G401.6 (cell line): ENCODE results near the gene CRY2.

Source experiments
- FAIRE-seq: peaks from 2 replicates; lab custom pipeline; 2012; peaks lifted over from hg19 to GRCh38; lab: Jason Lieb, UNC

The CRY2 gene

GRCh38 chr11:45848654-45849081 is 1.4 kb downstream of the CRY2 start:
- FAIRE-seq: no peak

GRCh38 chr11:45850446-45850845 is 3.2 kb downstream of the CRY2 start:
- FAIRE-seq: no peak

- FAIRE-seq: no peak
Observed at GRCh38 chr11:45851228-45851627, 4.0 kb downstream of the CRY2 start.

GRCh38 chr11:45852018-45852711 is 4.9 kb downstream of the CRY2 start:
- no peak for FAIRE-seq

GRCh38 chr11:45852712-45853101 is 5.4 kb downstream of the CRY2 start:
- FAIRE-seq: no peak

- no peak for FAIRE-seq
Observed at GRCh38 chr11:45853332-45854219, 6.3 kb downstream of the CRY2 start.

- no peak for FAIRE-seq
Observed at GRCh38 chr11:45855308-45855707, 8.0 kb downstream of the CRY2 start.

- FAIRE-seq: no peak
Observed at GRCh38 chr11:45856044-45856468, 8.8 kb downstream of the CRY2 start.

- FAIRE-seq: no peak
Observed at GRCh38 chr11:45857961-45858474, 10.7 kb downstream of the CRY2 start.

GRCh38 chr11:45858751-45859398 is 11.6 kb downstream of the CRY2 start:
- no peak for FAIRE-seq

GRCh38 chr11:45859661-45860140 is 12.4 kb downstream of the CRY2 start:
- no peak for FAIRE-seq

GRCh38 chr11:45860348-45860747 is 13.1 kb downstream of the CRY2 start:
- FAIRE-seq: no peak

- no peak for FAIRE-seq
Observed at GRCh38 chr11:45860764-45861510, 13.7 kb downstream of the CRY2 start.

GRCh38 chr11:45864041-45864440 is 16.8 kb downstream of the CRY2 start:
- FAIRE-seq: no peak

GRCh38 chr11:45869551-45869950 is 22.3 kb downstream of the CRY2 start:
- FAIRE-seq: no peak

- no peak for FAIRE-seq
Observed at GRCh38 chr11:45870706-45871105, 23.4 kb downstream of the CRY2 start.

GRCh38 chr11:45871638-45872037 is 24.4 kb downstream of the CRY2 start:
- FAIRE-seq: no peak

GRCh38 chr11:45872651-45873356 is 25.5 kb downstream of the CRY2 start:
- no peak for FAIRE-seq

GRCh38 chr11:45876401-45876800 is 29.1 kb downstream of the CRY2 start:
- no peak for FAIRE-seq

- FAIRE-seq: no peak
Observed at GRCh38 chr11:45877221-45877620, 29.9 kb downstream of the CRY2 start.

GRCh38 chr11:45877845-45878244 is 30.6 kb downstream of the CRY2 start:
- no peak for FAIRE-seq
